Loucy (cell line): ENCODE data around the gene LARP4B.

Experiments used
- H2AFZ ChIP-seq: fragments of 200-600 bp; sonication (generic); 2 replicates; pipeline ENCODE4 v1.6.0; 2016; ENCODE audit warnings: antibody characterized with exemption, mild to moderate bottlenecking, low read length, moderate library complexity
- H3F3A ChIP-seq: fragments of 200-600 bp; 2 replicates; pipeline ENCODE4 v1.6.0; 2016; ENCODE audit warnings: antibody characterized with exemption, low read depth, mild to moderate bottlenecking
- H3K27me3 ChIP-seq: fragments of 200-600 bp; sonication (generic); 2 replicates; pipeline ENCODE4 v1.6.1; 2014; ENCODE audit warnings: low read length, mild to moderate bottlenecking; ENCODE audit not compliant: insufficient read depth, poor library complexity, severe bottlenecking
- H3K36me3 ChIP-seq: fragments of 200-600 bp; sonication (generic); 2 replicates; pipeline ENCODE4 v1.6.1; 2016; ENCODE audit warnings: low read length; ENCODE audit not compliant: insufficient read depth
- H3K4me1 ChIP-seq: fragments of 200-600 bp; sonication (generic); 2 replicates; pipeline ENCODE4 v1.5.1; 2014; ENCODE audit warnings: low read length, mild to moderate bottlenecking; ENCODE audit not compliant: insufficient read depth, poor library complexity, severe bottlenecking
- H3K4me2 ChIP-seq: fragments of 200-600 bp; sonication (generic); 2 replicates; pipeline ENCODE4 v1.6.0; 2014; ENCODE audit warnings: antibody characterized with exemption, low read length, low read depth, mild to moderate bottlenecking; ENCODE audit not compliant: poor library complexity, severe bottlenecking
- H3K4me3 ChIP-seq: fragments of 200-600 bp; sonication (generic); 2 replicates; pipeline ENCODE4 v1.5.1; 2014; ENCODE audit warnings: low read length, mild to moderate bottlenecking, mixed read lengths; ENCODE audit not compliant: poor library complexity, severe bottlenecking
- H3K79me2 ChIP-seq: fragments of 200-600 bp; sonication (generic); 2 replicates; pipeline ENCODE4 v1.6.1; 2014; ENCODE audit warnings: low read length; ENCODE audit not compliant: insufficient read depth
- H3K9ac ChIP-seq: fragments of 200-600 bp; sonication (generic); 2 replicates; pipeline ENCODE4 v1.6.0; 2014; ENCODE audit warnings: mild to moderate bottlenecking, low read depth, low read length, moderate library complexity; ENCODE audit not compliant: poor library complexity, severe bottlenecking
- H3K9me2 ChIP-seq: fragments of 200-600 bp; sonication (generic); replicated peaks from 2 replicates; pipeline ENCODE4 v1.6.1; 2016; ENCODE audit warnings: low read depth, low read length, mixed read lengths
- H3K9me3 ChIP-seq: fragments of 200-600 bp; sonication (generic); 2 replicates; pipeline ENCODE4 v1.6.1; 2014; ENCODE audit warnings: mild to moderate bottlenecking, antibody characterized with exemption, low read length, low read depth; ENCODE audit not compliant: insufficient read depth
- H4K20me1 ChIP-seq: fragments of 200-600 bp; sonication (generic); 2 replicates; pipeline ENCODE4 v1.6.0; 2014; ENCODE audit warnings: antibody characterized with exemption, low read length, mild to moderate bottlenecking; ENCODE audit not compliant: insufficient read depth, poor library complexity, severe bottlenecking
- EZH2phosphoT487 ChIP-seq: fragments of 200-600 bp; IDR thresholded peaks from 2 replicates; pipeline ENCODE4 v1.6.1; 2018; ENCODE audit warnings: antibody characterized with exemption, mild to moderate bottlenecking, moderate library complexity, borderline replicate concordance
- TF ChIP-seq, protein P1 (sequence below): fragments of 200-600 bp; sonication (generic); conservative IDR thresholded peaks from 2 replicates; pipeline ENCODE4 v1.5.1; 2014; ENCODE audit warnings: mild to moderate bottlenecking, antibody characterized with exemption, low read length

LARP4B gene

DNA sequence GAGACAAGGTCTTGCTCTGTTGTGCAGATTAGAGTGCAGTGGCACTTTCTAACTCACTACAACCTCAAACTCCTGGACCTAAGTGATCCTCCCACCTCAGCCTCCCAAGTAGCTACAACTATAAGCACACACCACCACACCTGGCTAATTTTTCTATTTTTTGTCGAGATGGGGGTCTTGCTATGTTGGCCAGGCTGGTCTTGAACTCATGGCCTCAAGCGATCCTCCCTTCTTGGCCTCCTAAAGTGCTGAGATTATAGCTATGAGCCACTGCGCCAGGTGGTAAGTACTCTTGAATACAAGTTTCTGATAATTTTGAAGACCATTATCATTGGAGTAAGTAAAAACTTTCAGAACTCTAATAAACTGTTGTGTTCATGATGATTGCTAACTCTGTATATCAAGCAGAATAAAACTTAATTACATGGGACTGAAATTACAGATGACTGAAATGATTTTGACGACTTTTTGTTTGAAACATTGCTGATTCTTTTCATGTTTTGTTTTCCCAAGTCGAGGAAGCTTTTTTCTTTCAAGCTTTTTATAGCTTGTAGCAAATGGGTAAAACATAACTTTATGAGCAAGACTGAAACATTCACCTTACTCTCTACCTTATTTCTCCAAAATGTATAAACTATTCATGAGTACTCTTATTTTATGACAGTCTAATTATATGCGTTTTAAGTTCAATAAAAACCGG is 14.6 kb downstream of the LARP4B start:
- H2AFZ ChIP-seq: no peak overlapping the region
- no peak overlapping the region for H3K9ac ChIP-seq
- TF ChIP-seq, protein P1, sequence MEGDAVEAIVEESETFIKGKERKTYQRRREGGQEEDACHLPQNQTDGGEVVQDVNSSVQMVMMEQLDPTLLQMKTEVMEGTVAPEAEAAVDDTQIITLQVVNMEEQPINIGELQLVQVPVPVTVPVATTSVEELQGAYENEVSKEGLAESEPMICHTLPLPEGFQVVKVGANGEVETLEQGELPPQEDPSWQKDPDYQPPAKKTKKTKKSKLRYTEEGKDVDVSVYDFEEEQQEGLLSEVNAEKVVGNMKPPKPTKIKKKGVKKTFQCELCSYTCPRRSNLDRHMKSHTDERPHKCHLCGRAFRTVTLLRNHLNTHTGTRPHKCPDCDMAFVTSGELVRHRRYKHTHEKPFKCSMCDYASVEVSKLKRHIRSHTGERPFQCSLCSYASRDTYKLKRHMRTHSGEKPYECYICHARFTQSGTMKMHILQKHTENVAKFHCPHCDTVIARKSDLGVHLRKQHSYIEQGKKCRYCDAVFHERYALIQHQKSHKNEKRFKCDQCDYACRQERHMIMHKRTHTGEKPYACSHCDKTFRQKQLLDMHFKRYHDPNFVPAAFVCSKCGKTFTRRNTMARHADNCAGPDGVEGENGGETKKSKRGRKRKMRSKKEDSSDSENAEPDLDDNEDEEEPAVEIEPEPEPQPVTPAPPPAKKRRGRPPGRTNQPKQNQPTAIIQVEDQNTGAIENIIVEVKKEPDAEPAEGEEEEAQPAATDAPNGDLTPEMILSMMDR: no peak
- TF ChIP-seq EZH2phosphoT487: no peak
- H3K79me2 ChIP-seq: peaks cover 98% of the 10 kb centered on the region
- H3K4me2 ChIP-seq: no peak overlapping the region
- H3K4me3 ChIP-seq: no peak overlapping the region
- peaks cover 16% of the 10 kb centered on the region; the same call in 1 of the 2 replicates for H3K36me3 ChIP-seq
- peaks cover 4% of the 10 kb centered on the region for H3K4me1 ChIP-seq
- H3K27me3 ChIP-seq: no peaks in the 10 kb centered on the region
- peaks cover 86% of the 10 kb centered on the region for H4K20me1 ChIP-seq
- H3F3A ChIP-seq: no peaks in the 10 kb centered on the region
- H3K9me3 ChIP-seq: no peaks in the 10 kb centered on the region
- no peaks in the 10 kb centered on the region for H3K9me2 ChIP-seq

GRCh38 chr10:909831-910230 is 21.7 kb downstream of the LARP4B start:
- Histone ChIP-seq H3K9ac (no peak overlapping the region), H4K20me1 (peaks cover 43% of the 10 kb centered on the region), H3K27me3 (no peaks in the 10 kb centered on the region), H3K4me1 (no peaks in the 10 kb centered on the region), H3K79me2 (peaks cover 86% of the 10 kb centered on the region), H3K36me3 (peaks cover 42% of the 10 kb centered on the region; the same call in 1 of the 2 replicates), H3K9me3 (no peaks in the 10 kb centered on the region), H3K9me2 (no peaks in the 10 kb centered on the region), H2AFZ (no peak overlapping the region), H3K4me2 (no peak overlapping the region), H3K4me3 (no peak overlapping the region), H3F3A (no peaks in the 10 kb centered on the region)
- TF ChIP-seq, protein P1: no peak

- no peak overlapping the region for H2AFZ ChIP-seq
- H3K36me3 ChIP-seq: peaks cover 32% of the 10 kb centered on the region; the same call in 1 of the 2 replicates
- no peaks in the 10 kb centered on the region for H3K9me2 ChIP-seq
- no peaks in the 10 kb centered on the region for H3K4me1 ChIP-seq
- no peak for TF ChIP-seq EZH2phosphoT487
- TF ChIP-seq, protein P1: no peak
- peaks cover 28% of the 10 kb centered on the region for H4K20me1 ChIP-seq
- H3K9me3 ChIP-seq: no peaks in the 10 kb centered on the region
- H3K4me2 ChIP-seq: no peak overlapping the region
- no peak overlapping the region for H3K9ac ChIP-seq
- H3F3A ChIP-seq: no peaks in the 10 kb centered on the region
- no peak overlapping the region for H3K4me3 ChIP-seq
- no peaks in the 10 kb centered on the region for H3K27me3 ChIP-seq
- peaks cover 85% of the 10 kb centered on the region for H3K79me2 ChIP-seq
Measured at GRCh38 chr10:905972-906371, 25.5 kb downstream of the LARP4B start.
